22Rv1 (cell line): ENCODE data around the gene SETMAR.
"Not testable (repeated sequence)": the region's sequence is repeated elsewhere in the genome, so short reads cannot be mapped to it uniquely, and the experiment has no call there.

Experiments
- ZFX ChIP-seq: fragments of 450-650 bp; IDR thresholded peaks from 2 replicates; pipeline ENCODE4 v1.6.1; 2017; ENCODE audit warnings: antibody characterized with exemption, borderline replicate concordance
- TF ChIP-seq, protein P1 (sequence below): fragments of 450-650 bp; IDR thresholded peaks from 2 replicates; pipeline ENCODE4 v1.5.1; 2017; ENCODE audit warnings: mild to moderate bottlenecking

GRCh38 chr3:4296454-4296853 lies 6.7 kb upstream of the SETMAR start:
- TF ChIP-seq, protein P1, sequence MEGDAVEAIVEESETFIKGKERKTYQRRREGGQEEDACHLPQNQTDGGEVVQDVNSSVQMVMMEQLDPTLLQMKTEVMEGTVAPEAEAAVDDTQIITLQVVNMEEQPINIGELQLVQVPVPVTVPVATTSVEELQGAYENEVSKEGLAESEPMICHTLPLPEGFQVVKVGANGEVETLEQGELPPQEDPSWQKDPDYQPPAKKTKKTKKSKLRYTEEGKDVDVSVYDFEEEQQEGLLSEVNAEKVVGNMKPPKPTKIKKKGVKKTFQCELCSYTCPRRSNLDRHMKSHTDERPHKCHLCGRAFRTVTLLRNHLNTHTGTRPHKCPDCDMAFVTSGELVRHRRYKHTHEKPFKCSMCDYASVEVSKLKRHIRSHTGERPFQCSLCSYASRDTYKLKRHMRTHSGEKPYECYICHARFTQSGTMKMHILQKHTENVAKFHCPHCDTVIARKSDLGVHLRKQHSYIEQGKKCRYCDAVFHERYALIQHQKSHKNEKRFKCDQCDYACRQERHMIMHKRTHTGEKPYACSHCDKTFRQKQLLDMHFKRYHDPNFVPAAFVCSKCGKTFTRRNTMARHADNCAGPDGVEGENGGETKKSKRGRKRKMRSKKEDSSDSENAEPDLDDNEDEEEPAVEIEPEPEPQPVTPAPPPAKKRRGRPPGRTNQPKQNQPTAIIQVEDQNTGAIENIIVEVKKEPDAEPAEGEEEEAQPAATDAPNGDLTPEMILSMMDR, result not testable (repeated sequence)
- not testable (repeated sequence) for TF ChIP-seq ZFX
